OCI-LY7 (cell line): ENCODE results near the gene DCTPP1.

Experiments used
- CTCF ChIP-seq: fragments of 200-600 bp; sonication (generic); conservative IDR thresholded peaks from 2 replicates; pipeline ENCODE4 v1.5.1; 2014; ENCODE audit warnings: mild to moderate bottlenecking, antibody characterized with exemption, low read length, moderate library complexity, mixed read lengths
- EZH2phosphoT487 ChIP-seq: fragments of 200-600 bp; sonication (generic); IDR thresholded peaks from 2 replicates; pipeline ENCODE4 v1.6.1; 2018; ENCODE audit warnings: low read depth, borderline replicate concordance, mild to moderate bottlenecking, mixed run types, antibody characterized with exemption, low read length, moderate library complexity, mixed read lengths

DNA sequence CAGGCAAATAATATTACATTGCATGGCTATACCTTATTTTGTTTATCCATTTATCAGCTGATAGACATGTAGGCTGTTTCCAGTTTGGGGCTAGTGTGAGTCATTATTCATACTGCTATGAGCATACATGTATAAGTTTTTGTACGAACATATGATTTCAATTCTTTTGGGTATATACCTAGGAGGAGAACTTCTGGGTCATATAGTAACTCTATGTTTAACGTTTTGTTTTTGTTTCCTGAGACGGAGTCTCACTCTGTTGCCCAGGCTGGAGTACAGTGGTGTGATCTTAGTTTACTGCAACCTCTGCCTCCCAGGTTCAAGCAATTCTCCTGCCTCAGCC, 40.3 kb upstream of the DCTPP1 start:
- TF ChIP-seq CTCF = no peak
- no peak for TF ChIP-seq EZH2phosphoT487
